Ammon's horn (tissue), 1 donor: ENCODE measurements around the gene SPATC1L.

Source experiments
- DNase-seq: peaks from one replicate; pipeline ENCODE4 v3.0.0-alpha.2; 2016; ENCODE audit warnings: low spot score

SPATC1L gene

DNA sequence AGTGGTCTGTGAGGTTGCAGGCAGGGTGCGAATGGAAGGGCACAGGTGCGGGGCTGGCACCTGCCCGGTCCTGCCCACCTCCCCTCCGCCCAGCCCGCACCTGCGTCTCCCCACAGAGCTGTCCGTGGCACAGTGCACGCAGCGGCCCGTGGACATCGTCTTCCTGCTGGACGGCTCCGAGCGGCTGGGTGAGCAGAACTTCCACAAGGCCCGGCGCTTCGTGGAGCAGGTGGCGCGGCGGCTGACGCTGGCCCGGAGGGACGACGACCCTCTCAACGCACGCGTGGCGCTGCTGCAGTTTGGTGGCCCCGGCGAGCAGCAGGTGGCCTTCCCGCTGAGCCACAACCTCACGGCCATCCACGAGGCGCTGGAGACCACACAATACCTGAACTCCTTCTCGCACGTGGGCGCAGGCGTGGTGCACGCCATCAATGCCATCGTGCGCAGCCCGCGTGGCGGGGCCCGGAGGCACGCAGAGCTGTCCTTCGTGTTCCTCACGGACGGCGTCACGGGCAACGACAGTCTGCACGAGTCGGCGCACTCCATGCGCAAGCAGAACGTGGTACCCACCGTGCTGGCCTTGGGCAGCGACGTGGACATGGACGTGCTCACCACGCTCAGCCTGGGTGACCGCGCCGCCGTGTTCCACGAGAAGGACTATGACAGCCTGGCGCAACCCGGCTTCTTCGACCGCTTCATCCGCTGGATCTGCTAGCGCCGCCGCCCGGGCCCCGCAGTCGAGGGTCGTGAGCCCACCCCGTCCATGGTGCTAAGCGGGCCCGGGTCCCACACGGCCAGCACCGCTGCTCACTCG lies 52.2 kb downstream of the SPATC1L start:
- DNase-seq, result no peak

DNA sequence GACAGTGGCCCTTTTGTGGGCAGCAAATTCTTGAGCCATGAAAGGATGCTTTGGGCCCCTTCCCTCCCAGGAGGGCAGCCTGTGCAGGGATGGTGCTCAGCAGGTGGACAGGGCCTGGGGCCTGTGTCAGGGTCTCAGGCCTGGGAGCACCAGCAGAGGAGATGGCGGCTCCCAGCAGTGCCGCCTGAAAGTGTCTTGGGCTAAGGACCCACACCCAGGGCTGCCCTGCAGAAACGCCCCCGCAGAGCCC lies 52.7 kb downstream of the SPATC1L start:
- no peak for DNase-seq

DNA sequence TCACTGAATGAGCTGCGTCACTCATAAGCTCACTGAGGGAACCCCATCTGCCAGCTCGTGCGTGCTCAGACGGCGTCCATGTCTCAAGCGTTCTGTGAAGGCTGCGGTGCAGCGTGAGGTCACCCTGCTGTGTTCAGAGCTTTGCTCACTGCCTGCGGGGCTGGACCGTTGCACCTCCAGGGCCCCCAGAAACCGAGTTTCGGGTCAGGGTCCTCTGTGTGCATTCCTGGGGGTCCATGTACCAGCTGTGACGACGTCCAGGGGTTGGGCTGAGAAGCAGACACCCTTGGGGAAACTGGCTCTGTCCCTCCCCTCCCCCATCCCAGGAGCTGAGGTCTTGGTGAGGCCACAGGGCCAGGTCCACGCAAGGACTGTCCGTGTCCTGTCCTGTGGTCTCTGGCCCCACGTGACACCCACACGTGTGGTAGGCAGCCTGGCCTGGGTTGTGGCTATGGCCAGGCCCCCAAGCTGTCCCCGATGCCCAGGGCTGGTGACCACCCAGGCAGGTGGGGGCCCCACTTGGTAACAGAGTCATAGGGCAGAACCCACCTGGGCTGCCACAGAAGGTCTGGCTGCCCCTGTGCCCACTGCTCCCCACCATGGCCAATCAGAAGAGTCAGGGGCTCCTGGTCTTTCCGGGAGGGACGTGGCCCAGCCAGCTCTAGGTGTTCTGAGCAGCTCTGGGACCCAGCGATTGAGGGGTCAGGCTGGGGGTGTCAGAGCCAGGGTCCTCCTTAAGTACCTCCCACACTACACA lies 53.2 kb downstream of the SPATC1L start:
- no peak for DNase-seq

DNA sequence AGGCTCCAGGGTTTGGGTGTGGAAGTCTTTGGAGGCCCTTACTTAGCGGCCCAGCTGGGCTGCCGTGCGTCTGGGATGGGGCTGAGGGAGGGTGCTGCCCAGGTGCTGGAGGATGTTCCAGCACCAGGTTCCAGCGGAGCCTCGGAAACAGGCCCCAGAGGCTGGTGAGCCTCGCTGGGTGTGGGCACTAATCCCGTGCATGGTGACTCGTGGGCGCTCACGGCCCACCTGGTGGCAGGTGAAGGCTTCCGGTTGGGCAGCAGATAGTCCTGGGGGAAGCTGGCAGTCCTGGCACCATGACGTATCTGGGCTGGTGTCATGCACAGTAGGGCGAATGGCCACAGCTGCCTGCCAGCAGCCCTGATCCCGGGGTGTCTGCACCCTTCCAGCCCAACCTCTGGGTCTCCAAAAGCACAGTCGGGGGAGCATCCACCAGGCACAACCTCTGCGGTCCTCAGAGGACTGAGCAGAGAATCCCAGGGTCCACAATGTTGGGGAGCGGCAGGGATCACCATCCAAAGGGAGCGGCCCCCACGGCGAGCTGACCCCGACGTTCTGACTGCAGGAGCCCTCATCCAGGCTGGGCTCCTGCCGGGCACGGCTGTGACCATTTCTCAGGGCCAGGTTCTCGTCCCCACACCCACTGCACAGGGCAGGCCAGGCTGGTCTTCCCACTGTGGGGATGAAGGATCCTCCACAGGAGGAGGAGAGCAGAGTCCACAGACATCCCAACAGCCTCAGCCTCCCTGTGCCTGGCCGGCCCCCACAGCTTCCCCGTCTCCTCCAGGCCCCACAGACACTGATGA lies 54.2 kb downstream of the SPATC1L start:
- DNase-seq, result no peak

DNA sequence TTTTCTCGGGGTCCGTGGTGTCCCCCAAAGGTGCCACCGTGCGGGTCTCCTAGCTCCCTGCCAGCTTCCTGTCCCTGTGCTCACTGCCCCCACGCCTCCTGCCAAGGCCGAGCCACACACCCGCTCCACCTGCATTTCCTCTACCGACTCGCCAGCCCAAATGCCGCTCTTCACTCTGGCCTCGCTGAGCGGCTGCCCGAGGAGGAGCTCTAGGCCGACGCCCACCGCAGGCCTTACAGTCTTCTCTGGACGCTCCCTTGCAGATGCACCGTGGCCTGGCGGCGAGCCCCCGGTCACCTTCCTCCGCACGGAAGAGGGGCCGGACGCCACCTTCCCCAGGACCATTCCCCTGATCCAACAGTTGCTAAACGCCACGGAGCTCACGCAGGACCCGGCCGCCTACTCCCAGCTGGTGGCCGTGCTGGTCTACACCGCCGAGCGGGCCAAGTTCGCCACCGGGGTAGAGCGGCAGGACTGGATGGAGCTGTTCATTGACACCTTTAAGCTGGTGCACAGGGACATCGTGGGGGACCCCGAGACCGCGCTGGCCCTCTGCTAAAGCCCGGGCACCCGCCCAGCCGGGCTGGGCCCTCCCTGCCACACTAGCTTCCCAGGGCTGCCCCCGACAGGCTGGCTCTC lies 55.2 kb downstream of the SPATC1L start:
- DNase-seq, result no peak

DNA sequence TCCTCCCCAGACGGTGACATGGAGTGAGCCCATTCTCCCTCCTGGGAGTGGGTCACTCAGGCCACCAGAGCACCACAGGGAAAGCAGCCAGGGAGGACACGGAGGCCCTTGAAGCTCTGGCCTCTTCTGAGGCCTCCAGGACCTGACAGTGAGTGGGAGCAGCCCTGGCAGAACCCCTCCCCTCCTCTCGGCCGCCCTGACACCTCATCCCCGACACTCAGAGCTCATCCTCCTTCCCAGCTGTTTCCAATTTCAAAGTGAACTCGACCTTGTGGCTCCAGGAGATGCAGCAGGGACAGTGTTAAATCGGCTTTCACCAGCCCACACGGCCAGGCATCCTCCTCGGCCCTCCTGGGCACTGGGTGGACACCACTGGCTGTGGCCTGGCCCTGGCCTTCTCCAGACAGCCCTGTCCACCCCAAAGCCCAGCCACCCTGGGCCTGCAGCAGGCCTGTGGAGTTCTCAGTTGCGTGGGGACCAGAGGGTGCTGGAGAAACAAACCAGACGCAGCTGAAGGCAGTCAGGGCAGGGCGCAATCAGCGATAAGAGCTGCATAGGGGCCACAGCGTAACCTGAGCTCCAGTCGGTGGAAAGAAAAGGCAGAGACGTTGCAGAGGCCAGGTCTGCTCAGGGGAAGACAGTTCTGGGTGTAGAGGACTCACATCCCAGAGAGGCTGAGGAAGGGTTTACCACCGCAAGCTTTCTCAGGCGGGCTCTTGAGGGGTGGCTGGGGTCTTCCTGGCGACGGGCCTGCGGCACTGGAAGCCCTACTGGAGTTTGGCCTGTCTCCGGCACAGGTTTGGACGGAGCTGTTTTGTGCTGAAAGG lies 55.9 kb downstream of the SPATC1L start:
- DNase-seq, result no peak

DNA sequence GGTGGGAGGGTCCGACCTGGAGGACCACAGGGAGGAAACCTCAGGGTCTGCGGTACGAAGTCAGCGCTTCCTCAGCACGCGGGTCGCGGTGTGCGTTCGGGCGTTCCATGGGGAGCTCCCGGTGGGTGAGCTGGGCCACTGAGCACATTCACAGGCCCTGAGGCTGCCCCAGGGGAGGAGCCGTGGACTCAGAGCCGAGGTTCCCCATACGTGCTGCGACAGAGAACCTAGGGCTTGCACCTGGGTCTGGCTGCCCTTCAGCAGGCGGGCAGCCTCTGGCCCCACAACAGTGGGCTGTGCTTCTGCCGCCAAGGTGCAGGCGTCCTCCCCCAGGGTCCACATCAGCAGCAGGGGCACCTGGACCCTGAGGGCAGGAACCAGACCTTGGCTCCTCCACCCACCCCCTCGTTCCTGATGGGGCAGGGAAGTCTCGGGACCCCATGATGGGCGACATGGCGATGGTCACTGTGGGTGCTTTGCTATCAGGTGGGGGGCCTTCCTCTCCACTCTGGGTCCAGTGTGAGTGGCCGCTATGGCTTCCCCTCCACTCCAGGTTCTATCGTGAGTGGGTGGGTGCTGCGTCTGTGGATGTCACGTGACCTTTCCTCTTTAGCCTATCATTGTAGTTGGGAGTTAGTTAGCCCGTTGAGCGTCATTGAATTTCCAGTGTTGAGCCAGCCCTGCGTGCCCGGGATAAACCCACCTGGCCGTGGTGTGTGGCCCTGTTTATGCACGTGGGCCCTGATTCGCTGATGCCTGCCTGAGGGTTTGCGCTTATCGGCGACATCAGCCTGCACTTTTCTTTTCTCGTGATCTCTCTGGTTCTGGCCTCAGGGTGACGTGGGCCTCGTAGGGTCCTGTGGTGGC lies 56.8 kb downstream of the SPATC1L start:
- DNase-seq, result no peak

DNA sequence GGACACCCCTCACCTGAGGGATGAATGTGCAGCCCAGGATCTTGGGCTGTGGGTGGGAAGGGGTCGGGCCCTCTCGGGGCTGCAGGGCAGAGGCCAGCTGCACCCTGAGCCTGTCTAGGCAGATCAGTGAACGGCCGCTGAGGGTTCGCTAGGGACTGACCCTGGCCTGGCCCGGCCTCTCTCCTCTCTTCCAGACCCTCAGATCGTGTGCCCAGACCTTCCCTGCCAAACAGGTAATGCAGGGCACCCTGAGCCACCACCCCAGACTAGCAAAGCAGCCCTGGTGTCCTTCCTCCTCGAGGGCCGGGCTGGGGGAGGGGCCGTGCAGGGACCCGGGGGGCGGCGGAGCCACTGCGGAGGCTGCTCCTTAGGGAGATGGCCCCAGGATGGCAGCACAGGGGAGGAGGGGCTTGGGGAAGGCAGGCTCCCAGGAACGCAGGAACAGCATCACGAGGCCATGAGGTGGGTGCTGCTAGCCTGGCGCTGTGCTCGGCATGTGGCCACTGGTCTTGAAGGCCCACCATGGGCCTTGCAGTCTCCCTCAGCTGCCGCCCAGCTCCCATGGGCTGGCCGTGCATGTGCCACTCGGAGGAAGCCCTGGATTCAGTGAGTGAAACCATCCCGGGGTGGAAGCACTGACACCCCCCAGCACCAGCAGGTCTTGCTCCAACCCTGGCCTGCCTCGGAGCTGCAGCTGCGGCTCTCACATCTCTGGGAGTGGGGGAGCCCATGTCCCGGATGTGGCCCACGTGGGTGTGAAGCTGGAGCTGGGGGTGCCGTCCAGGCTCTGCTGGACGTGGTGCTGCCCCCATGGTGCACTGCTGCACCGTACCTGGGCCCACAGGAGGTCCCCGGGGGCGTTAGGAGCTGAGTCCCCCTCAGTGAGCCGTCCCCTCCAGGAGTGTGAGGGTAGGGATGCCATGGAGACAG lies 57.7 kb downstream of the SPATC1L start:
- no peak for DNase-seq

DNA sequence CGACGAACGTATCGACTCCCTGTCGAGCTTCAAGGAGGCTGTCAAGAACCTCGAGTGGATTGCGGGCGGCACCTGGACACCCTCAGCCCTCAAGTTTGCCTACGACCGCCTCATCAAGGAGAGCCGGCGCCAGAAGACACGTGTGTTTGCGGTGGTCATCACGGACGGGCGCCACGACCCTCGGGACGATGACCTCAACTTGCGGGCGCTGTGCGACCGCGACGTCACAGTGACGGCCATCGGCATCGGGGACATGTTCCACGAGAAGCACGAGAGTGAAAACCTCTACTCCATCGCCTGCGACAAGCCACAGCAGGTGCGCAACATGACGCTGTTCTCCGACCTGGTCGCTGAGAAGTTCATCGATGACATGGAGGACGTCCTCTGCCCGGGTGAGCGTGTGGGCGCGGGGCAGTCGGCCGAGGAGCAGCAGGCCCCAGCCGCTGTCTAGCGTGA lies 58.4 kb downstream of the SPATC1L start:
- no peak for DNase-seq

DNA sequence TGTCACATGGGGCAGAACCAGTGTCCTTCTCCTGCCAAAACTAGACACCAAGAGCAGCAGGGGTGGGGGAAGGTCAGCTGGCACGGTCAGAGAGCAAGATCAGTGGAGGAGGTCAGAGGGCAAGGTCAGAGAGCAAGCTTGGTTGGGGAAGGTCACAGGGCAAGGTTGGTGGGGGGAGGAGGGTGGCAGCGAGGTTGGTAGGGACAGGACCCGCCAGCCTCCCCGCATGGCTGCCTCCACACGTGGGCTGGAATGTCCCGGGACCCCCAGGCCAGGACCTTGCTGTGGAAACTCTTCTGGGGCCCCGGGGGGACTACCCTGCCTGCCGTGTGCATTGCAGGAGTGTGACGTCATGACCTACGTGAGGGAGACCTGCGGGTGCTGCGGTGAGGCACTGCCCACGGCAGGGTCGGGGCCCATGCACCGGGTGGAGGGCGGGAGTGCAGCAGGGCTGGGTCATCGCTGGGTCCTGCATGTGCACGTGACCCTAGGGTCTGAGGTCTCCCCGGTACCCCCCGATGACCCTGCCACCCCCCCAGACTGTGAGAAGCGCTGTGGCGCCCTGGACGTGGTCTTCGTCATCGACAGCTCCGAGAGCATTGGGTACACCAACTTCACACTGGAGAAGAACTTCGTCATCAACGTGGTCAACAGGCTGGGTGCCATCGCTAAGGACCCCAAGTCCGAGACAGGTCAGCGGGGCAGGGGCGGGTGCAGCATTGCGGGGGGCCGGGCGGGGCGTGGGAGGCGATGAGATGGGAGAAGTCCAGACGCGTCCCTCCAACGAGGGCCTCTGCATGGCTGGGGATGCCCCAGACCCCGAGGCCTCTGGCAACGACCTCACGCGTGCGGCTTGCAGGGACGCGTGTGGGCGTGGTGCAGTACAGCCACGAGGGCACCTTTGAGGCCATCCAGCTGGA lies 59.1 kb downstream of the SPATC1L start:
- no peak for DNase-seq

DNA sequence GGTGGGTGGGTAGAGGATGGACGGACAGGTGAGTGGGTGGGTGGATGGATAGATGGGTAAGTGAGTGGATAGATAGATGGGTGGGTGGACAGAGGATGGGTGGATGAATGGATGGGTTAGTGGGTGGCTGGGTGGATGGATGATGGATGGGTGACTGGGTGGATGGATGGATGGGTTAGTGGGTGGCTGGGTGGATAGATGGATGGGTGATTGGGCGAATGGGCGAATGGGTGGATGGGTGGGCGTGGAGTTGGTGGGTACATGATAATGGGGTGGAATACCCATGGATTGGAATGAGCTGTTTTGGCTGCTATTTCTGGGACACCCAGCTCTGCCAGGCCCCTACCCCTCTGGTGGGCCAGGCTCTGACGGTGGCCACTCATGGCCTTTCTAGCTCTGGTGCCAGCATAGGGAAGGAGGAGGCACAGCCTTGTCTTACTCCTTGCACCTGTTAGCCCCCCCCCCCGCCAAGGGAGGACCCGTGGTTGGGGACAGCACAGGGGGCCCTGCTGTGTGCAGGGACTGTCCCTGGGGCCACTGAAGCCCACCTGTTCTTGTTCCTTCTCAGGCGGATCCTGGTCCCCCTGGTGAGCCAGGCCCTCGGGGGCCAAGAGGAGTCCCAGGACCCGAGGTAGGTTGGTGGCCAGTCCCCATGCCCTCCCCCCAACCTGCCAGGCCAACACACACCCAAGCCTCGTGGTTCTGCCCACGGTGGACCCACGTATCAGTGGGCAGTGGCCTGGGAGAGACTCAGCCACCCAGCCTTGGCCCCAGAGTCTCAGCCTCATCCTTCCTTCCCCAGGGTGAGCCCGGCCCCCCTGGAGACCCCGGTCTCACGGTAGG lies 60.0 kb downstream of the SPATC1L start:
- DNase-seq, result no peak

DNA sequence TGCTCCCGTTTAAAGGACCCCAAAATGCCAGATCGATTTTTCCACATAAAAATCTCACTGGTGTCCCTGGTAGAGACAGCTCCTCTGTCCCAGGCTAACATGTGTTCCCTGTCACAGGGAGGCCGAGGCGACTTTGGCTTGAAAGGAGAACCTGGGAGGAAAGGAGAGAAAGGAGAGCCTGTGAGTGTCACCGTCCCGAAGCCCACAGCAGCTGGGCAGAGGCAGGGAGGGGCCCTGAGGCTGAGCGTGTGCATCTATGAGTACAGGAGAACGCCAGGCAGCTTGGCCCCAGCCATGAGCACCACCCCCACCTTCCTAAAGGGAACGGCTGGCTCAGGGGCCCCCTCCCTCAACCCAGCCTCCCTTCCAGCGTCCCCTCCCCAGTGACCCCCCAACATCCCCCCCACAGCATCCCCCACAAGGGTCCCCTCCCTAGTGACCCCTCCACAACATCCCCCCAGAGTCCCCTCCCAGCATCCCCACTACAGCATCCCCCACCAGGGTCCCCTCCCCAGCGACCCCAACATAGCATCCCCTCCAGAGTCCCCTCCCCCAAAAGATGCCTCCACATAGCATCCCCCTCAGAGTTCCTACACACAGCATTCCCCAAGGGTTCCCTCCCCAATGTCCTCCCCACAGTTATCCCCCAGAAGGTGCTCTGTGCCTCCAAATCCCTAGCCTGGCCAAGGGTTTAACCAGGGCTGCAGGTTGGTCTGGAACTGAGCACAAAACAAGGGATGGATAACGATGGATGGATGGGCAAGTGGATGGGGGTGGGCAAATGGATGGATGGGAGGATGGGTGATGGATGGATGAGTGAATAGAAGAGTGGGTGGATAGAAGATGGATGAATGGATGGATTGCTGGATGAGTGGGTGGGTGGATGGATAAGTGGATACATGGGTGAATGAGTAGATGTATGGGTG lies 61.2 kb downstream of the SPATC1L start:
- no peak for DNase-seq

DNA sequence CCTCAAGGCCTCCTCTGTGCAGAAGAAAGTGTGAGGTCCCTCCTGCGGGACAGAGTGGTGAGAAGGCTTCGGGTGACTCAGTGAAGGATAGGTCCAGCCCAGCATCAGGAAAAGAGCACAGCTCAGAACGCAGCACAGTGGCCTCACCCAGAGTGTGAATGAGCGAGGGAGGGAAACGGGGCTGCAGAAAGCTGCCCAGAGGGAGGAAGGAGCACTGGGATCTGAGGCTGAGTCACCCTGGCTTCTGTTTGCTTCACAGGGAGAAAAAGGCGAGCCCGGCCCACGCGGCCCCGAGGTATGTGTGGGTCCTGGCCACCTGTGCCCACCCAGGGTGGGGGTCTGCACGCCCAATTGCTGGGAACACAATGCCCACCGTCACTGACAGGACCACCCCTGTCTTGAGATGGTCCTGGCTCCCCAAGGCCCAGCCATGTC lies 62.0 kb downstream of the SPATC1L start:
- DNase-seq, result no peak

DNA sequence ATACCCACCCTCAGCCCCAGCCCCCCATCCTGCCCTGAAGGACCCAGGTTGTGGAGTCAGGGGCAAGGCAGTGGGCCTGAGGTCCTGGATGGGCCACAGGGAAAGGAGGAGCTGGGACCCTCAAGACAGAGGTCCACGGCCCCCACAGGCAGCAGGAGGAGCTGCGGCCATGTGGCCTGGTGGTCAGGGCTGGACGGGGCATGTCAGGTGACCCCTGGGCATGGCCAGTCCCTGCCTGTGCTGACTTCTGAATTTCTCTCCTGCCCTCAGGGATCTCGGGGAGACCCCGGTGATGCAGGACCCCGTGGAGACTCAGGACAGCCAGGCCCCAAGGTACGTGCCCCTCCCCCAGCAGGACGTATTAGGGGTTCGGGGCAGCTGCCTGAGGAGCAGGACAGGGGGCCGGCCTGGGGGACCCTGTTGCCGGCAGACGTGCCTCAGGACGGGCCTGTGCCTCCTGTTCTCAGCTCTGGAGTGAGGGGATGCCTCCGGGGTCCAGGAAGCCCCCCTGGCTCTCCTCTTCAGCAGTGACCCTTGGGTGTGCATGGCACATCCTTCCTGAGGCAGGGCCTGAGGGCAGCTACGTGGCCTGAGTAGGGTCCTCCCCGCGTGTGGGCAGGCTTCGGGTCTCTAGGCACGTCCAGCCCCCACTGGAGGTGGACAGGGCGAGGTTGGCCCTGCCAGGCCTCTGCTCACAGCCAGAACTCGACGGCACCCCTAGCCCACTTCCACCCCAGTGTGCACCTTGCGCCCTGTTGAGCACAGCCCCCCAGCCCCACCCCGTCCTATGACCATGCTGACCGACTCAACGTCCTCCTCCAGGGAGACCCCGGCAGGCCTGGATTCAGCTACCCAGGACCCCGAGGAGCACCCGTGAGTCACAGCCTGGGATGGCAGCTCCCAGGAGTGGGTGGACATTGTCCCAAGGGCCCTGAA lies 62.7 kb downstream of the SPATC1L start:
- no peak for DNase-seq
